H9 (cell line): ENCODE data around the gene WDR4. TPM values are rescaled to one million over a fixed set of nuclear protein-coding genes. Genes with fewer than 3 reads are reported as not detected.

ENCODE experiments used
- DNase-seq: peaks from one replicate; pipeline ENCODE4 v3.0.0-alpha.2; 2017
- H2AFZ ChIP-seq: one replicate; pipeline ENCODE4 v1.6.1; 2013; ENCODE audit warnings: mild to moderate bottlenecking, low read length, control low read depth, moderate library complexity
- H2AK5ac ChIP-seq: 2 replicates; pipeline ENCODE4 v1.6.1; 2013; ENCODE audit warnings: low read length, control low read depth, mixed read lengths; ENCODE audit not compliant: insufficient read length
- H2BK120ac ChIP-seq: one replicate; pipeline ENCODE4 v1.6.1; 2013; ENCODE audit warnings: low read depth, mild to moderate bottlenecking, low read length, control low read depth, inconsistent platforms; ENCODE audit not compliant: poor library complexity, severe bottlenecking
- H2BK12ac ChIP-seq: 2 replicates; pipeline ENCODE4 v1.6.1; 2013; ENCODE audit warnings: low read length, control low read depth, mixed read lengths, low read depth; ENCODE audit not compliant: insufficient read length
- H2BK15ac ChIP-seq: 2 replicates; pipeline ENCODE4 v1.6.1; 2013; ENCODE audit warnings: low read depth, low read length, control low read depth
- H2BK20ac ChIP-seq: one replicate; pipeline ENCODE4 v1.6.1; 2013; ENCODE audit warnings: low read depth, mild to moderate bottlenecking, low read length, control low read depth, inconsistent platforms; ENCODE audit not compliant: poor library complexity, severe bottlenecking
- H2BK5ac ChIP-seq: 2 replicates; pipeline ENCODE4 v1.6.1; 2013; ENCODE audit warnings: low read length, control low read depth, mixed read lengths; ENCODE audit not compliant: insufficient read length
- H3K14ac ChIP-seq: 2 replicates; pipeline ENCODE4 v1.6.1; 2013; ENCODE audit warnings: low read length, control low read depth; ENCODE audit not compliant: insufficient read depth
- H3K18ac ChIP-seq: 2 replicates; pipeline ENCODE4 v1.6.1; 2013; ENCODE audit warnings: low read depth, mild to moderate bottlenecking, mixed read lengths, low read length, control low read depth; ENCODE audit not compliant: insufficient read length
- H3K23ac ChIP-seq: 2 replicates; pipeline ENCODE4 v1.6.1; 2013; ENCODE audit warnings: low read length, control low read depth, mixed read lengths, low read depth; ENCODE audit not compliant: insufficient read length
- H3K23me2 ChIP-seq: 2 replicates; pipeline ENCODE4 v1.6.1; 2013; ENCODE audit warnings: low read depth, mild to moderate bottlenecking, mixed read lengths, low read length, control low read depth; ENCODE audit not compliant: insufficient read length, poor library complexity, severe bottlenecking
- H3K27ac ChIP-seq: 2 replicates; pipeline ENCODE4 v1.5.1; 2013; ENCODE audit warnings: low read length, control low read depth, mixed read lengths, low read depth; ENCODE audit not compliant: insufficient read length
- H3K27me3 ChIP-seq: 2 replicates; pipeline ENCODE4 v1.6.1; 2013; ENCODE audit warnings: low read length, control low read depth, inconsistent platforms; ENCODE audit not compliant: insufficient read depth
- H3K4ac ChIP-seq: 2 replicates; pipeline ENCODE4 v1.6.1; 2013; ENCODE audit warnings: low read depth, mild to moderate bottlenecking, control low read depth, inconsistent platforms, low read length, moderate library complexity
- H3K4me1 ChIP-seq: 2 replicates; pipeline ENCODE4 v1.6.1; 2013; ENCODE audit warnings: low read length, control low read depth, inconsistent platforms; ENCODE audit not compliant: insufficient read depth
- H3K4me2 ChIP-seq: 2 replicates; pipeline ENCODE4 v1.6.1; 2013; ENCODE audit warnings: low read length, control low read depth, mixed read lengths; ENCODE audit not compliant: insufficient read length, insufficient read depth
- H3K56ac ChIP-seq: 2 replicates; pipeline ENCODE4 v1.6.1; 2013; ENCODE audit warnings: low read depth, mild to moderate bottlenecking, mixed read lengths, low read length, control low read depth; ENCODE audit not compliant: insufficient read length
- H3K79me1 ChIP-seq: 2 replicates; pipeline ENCODE4 v1.6.1; 2013; ENCODE audit warnings: low read depth, mild to moderate bottlenecking, moderate library complexity, low read length, control low read depth, inconsistent platforms; ENCODE audit not compliant: insufficient read depth, poor library complexity, severe bottlenecking
- H3K79me2 ChIP-seq: 2 replicates; pipeline ENCODE4 v1.6.1; 2013; ENCODE audit warnings: low read length, control low read depth, inconsistent platforms; ENCODE audit not compliant: insufficient read depth
- H3K9ac ChIP-seq: 2 replicates; pipeline ENCODE4 v1.6.1; 2013; ENCODE audit warnings: low read length, control low read depth, mixed read lengths; ENCODE audit not compliant: insufficient read length; ENCODE audit errors: extremely low read depth
- H3K9me3 ChIP-seq: one replicate; pipeline ENCODE4 v1.6.1; 2013; ENCODE audit warnings: low read depth, low read length, inconsistent platforms; ENCODE audit not compliant: control insufficient read depth
- H3T11ph ChIP-seq: one replicate; pipeline ENCODE4 v1.6.1; 2013; ENCODE audit warnings: mild to moderate bottlenecking, low read length, control low read depth, inconsistent platforms
- H4K20me1 ChIP-seq: one replicate; pipeline ENCODE4 v1.6.1; 2013; ENCODE audit not compliant: control insufficient read depth, insufficient read length, insufficient read depth
- H4K5ac ChIP-seq: 2 replicates; pipeline ENCODE4 v1.6.1; 2013; ENCODE audit warnings: low read depth, mild to moderate bottlenecking, mixed read lengths, low read length, control low read depth; ENCODE audit not compliant: insufficient read length
- H4K8ac ChIP-seq: replicated peaks from 2 replicates; pipeline ENCODE4 v1.6.1; 2013; ENCODE audit warnings: low read length, control low read depth, mixed read lengths, low read depth; ENCODE audit not compliant: insufficient read length
- H4K91ac ChIP-seq: 2 replicates; pipeline ENCODE4 v1.6.1; 2013; ENCODE audit warnings: low read depth, mild to moderate bottlenecking, moderate library complexity, mixed read lengths, low read length, control low read depth; ENCODE audit not compliant: insufficient read length
- H3K27ac Mint-ChIP-seq, 3 experiments: 2 replicates in 2 of 3; 3 replicates in 1 of 3; pipeline ENCODE4 v1.8.0; 2020 to 2021; ENCODE audit warnings: mixed read lengths in 3 of 3, mild to moderate bottlenecking in 1 of 3, moderate library complexity in 1 of 3
- H3K27me3 Mint-ChIP-seq: 2 replicates; pipeline ENCODE4 v1.8.0; 2021; ENCODE audit warnings: low read depth, mild to moderate bottlenecking, moderate library complexity, mixed read lengths
- H3K36me3 Mint-ChIP-seq, 3 experiments: 2 replicates in 2 of 3; 3 replicates in 1 of 3; pipeline ENCODE4 v1.8.0; 2020 to 2021; ENCODE audit warnings: low read depth in 3 of 3, mixed read lengths in 3 of 3; ENCODE audit not compliant: insufficient read depth in 1 of 3
- H3K4me1 Mint-ChIP-seq, 2 experiments: 2 replicates each; pipeline ENCODE4 v1.8.0; 2020; ENCODE audit warnings: mixed read lengths in 2 of 2
- H3K4me3 Mint-ChIP-seq, 2 experiments: 2 replicates in 1 of 2; 3 replicates in 1 of 2; pipeline ENCODE4 v1.8.0; 2020 to 2021; ENCODE audit warnings: mild to moderate bottlenecking in 2 of 2, mixed read lengths in 2 of 2, moderate library complexity in 1 of 2
- H3K9me3 Mint-ChIP-seq, 2 experiments: 2 replicates in 1 of 2; 3 replicates in 1 of 2; pipeline ENCODE4 v1.8.0; 2020; ENCODE audit warnings: mild to moderate bottlenecking in 2 of 2, mixed read lengths in 2 of 2, moderate library complexity in 1 of 2
- WGBS: extraction: QIAGEN DNeasy Blood & Tissue Kit; methylation state at CpG from one replicate; pipeline ENCODE4 v1.1.7; 2013; ENCODE audit warnings: missing lambda C conversion rate, low lambda C conversion rate, mixed read lengths; ENCODE audit not compliant: insufficient read length; ENCODE audit errors: extremely low coverage; 5-methylcytosine and 5-hydroxymethylcytosine counted together
- total RNA-seq: library from RNA; stranded (reverse); gene quantifications from 2 replicates; pipeline ENCODE4 v1.2.1, GENCODE V29; 2021
- TF ChIP-seq, protein P1 (sequence below): fragments of 200-600 bp; sonication (generic); conservative IDR thresholded peaks from 3 replicates; pipeline ENCODE4 v1.8.0; 2021; ENCODE audit warnings: antibody characterized with exemption, mild to moderate bottlenecking

WDR4 gene
- total RNA-seq, 1 experiment from 2014 or later, result 54.4 TPM

DNA sequence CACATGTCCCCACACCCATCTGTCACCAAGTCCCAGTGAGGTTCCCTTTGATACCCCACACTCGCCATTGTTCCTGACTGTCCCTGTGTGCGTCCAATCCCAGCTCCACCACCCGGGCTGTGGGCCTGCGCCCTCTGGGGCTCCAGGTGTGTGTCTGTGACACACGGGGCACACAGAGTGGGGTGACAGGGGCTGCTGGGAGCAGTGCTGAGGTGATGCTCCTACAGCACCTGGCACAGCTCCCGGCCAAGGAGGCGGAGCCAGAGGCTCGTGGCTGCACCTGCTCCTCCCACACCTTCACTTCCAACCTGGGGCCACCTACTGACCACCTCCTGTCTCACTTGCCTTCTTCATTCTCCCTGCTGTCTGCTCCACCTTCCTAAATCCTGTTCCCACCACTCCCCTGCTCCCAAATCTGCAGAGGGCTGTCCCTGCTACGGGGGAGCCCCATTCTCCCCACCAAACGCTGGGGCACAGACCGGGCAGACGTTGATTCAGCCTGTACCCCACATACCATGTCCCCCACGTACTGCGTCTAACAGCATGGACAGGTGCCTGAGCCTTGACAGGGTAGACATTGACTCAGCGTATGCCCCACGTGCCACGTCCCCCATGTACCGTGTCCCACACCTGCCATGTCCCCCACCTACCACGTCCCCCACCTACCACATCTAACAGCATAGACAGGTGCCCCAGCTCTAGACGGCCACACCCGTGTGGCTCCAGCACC lies 16.4 kb downstream of the WDR4 start:
- Histone ChIP-seq H4K91ac (no peak overlapping the region), H3K27me3 (no peaks in the 10 kb centered on the region), H3K9me3 (no peaks in the 10 kb centered on the region), H3K4me1 (no peaks in the 10 kb centered on the region), H2BK20ac (no peak overlapping the region), H3K4ac (no peak overlapping the region), H2BK12ac (no peak overlapping the region), H3K9ac (no peak overlapping the region), H2BK5ac (no peak overlapping the region), H4K8ac (no peak overlapping the region), H3K23me2 (no peaks in the 10 kb centered on the region), H3K79me1 (peaks cover 3% of the 10 kb centered on the region), H3T11ph (no peak overlapping the region), H2AK5ac (no peak overlapping the region), H3K14ac (no peak overlapping the region), H4K20me1 (peaks cover 3% of the 10 kb centered on the region), H3K18ac (no peak overlapping the region), H3K23ac (no peak overlapping the region), H3K4me2 (no peak overlapping the region), H3K79me2 (peaks cover 36% of the 10 kb centered on the region), H4K5ac (no peak overlapping the region), H2AFZ (no peak overlapping the region), H2BK120ac (no peak overlapping the region), H3K56ac (no peak overlapping the region), H3K27ac (no peak overlapping the region), H2BK15ac (no peak overlapping the region)
- DNase-seq, result peak; percentile 69
- TF ChIP-seq, protein P1, sequence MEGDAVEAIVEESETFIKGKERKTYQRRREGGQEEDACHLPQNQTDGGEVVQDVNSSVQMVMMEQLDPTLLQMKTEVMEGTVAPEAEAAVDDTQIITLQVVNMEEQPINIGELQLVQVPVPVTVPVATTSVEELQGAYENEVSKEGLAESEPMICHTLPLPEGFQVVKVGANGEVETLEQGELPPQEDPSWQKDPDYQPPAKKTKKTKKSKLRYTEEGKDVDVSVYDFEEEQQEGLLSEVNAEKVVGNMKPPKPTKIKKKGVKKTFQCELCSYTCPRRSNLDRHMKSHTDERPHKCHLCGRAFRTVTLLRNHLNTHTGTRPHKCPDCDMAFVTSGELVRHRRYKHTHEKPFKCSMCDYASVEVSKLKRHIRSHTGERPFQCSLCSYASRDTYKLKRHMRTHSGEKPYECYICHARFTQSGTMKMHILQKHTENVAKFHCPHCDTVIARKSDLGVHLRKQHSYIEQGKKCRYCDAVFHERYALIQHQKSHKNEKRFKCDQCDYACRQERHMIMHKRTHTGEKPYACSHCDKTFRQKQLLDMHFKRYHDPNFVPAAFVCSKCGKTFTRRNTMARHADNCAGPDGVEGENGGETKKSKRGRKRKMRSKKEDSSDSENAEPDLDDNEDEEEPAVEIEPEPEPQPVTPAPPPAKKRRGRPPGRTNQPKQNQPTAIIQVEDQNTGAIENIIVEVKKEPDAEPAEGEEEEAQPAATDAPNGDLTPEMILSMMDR, result peak; percentile 61
- no peaks in the 10 kb centered on the region; the same call in 1 of the 2 replicates for H3K27me3 Mint-ChIP-seq
- no peak overlapping the region for H3K4me3 Mint-ChIP-seq
- WGBS, result no CpG with 5 or more reads among the region's 21 CpGs
- no peaks in the 10 kb centered on the region for H3K9me3 Mint-ChIP-seq
- peaks cover 10 to 20% of the 10 kb centered on the region in 2 experiments; a peak in 3 of 4 replicates for H3K4me1 Mint-ChIP-seq
- H3K27ac Mint-ChIP-seq, result peak overlapping the region; percentile 83 to 89 (median 84); a peak in 6 of 7 replicates
- peaks cover 38 to 78% (median 74%) of the 10 kb centered on the region in 3 experiments for H3K36me3 Mint-ChIP-seq
